D721Med (cell line): ENCODE results near the gene RYR2.

Experiments used
- DNase-seq: peaks from one replicate; pipeline ENCODE4 v3.0.0; 2011; ENCODE audit warnings: low spot score; ENCODE audit not compliant: insufficient read length
- FAIRE-seq: peaks from 2 replicates; lab custom pipeline; 2011; peaks lifted over from hg19 to GRCh38; lab: Jason Lieb, UNC
- CTCF ChIP-seq: IDR thresholded peaks from 2 replicates; pipeline ENCODE4 v1.5.1; 2012; ENCODE audit warnings: mild to moderate bottlenecking, control low read depth; ENCODE audit not compliant: insufficient read depth; ENCODE audit errors: missing control alignments

The RYR2 gene

GRCh38 chr1:237655778-237656177 is 613.8 kb downstream of the RYR2 start:
- DNase-seq (no peak), FAIRE-seq (no peak)
- no peak for TF ChIP-seq CTCF

DNA sequence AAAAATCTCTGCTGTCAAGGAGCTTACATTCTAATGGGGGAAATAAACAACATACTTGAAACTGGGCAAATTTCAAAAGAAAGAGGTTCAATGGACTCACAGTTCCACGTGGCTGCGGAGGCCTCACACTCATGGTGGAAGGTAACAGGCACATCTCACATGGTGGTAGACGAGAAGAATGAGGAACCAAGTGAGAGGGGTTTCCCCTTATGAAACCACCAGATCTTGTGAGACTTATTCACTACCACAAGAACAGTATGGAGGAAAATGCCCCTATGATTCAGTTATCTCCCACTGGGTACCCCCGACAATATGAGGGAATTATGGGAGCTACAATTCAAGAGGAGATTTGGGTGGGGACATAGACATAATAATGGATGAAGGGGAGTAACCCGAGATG is 622.4 kb downstream of the RYR2 start:
- FAIRE-seq = no peak
- no peak for DNase-seq

GRCh38 chr1:237670302-237670701 is 628.3 kb downstream of the RYR2 start:
- FAIRE-seq (peak; percentile 46), DNase-seq (no peak)
- no peak for TF ChIP-seq CTCF

More for the DNA sequence above, 622.4 kb downstream of the RYR2 start:
- TF ChIP-seq CTCF = no peak

DNA sequence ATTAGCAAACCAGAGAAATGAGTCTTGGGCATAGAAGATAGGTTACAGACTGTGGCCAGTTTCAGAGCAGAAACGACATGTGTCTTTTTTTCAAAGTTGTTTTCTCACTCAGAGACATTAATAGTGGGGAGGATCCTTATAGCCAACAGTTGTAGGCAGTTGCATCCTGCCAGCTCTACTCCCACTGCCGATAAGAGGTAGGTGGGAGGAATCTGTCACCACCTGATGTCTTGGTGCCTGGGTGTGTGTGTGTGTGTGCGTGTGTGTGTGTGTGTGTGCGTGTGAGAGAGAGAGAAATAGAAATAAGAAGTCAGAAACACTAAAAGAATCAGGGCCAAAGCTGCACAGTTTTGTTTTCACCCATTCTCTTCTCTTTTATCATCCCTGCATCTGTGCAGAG is 629.3 kb downstream of the RYR2 start:
- no peak for FAIRE-seq
- DNase-seq = no peak
- TF ChIP-seq CTCF = no peak

DNA sequence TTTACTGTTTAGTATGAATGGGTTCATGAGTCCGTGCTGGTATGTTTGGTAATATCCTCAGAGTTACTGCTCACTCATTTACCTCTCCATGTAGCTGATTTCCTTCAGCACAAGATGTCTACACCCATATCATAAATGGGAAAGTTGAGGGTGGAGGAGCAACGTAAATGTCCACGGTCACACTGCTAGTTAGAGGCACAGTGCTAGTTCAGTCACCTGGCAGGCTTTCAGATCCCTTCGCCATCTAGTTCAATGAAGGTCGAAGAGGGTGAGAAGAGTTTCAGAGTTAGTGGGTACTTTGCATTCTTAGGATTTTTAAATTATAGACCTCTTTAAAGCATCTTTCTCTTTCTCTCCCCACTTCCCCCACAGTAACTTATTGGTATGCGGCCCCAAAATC is 630.0 kb downstream of the RYR2 start:
- FAIRE-seq = peak; percentile 29
- no peak for DNase-seq
- no peak for TF ChIP-seq CTCF

GRCh38 chr1:237672748-237673147 is 630.8 kb downstream of the RYR2 start:
- TF ChIP-seq CTCF = peak; percentile 39
- FAIRE-seq = peak; percentile 91
- DNase-seq = no peak

DNA sequence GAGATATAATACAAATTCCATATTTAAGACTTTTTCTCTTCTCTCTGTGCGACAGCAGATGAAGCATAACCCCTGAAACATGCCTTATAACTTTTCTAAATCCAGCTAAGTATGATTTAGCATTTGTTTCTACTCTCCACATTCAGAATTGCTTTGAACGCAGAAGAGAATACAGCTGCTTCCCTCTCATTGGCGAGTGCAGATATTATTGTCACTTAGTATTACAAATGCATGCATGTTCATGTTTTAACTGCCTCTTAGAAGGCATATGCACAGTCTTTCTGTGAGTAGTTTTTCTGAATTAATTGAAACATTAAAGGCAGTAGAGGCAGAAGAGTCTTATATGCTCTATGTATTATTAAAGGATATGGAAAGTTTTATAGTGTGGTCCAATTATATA is 631.6 kb downstream of the RYR2 start:
- no peak for DNase-seq
- FAIRE-seq = no peak
- TF ChIP-seq CTCF = no peak
